ENCODE data around the gene SLC35F4.

- no peak for TF ChIP-seq POLR2A (IDR thresholded peaks at IDR 0.05)
- no peak for TF ChIP-seq CTCF (IDR thresholded peaks at IDR 0.05)
Observed at GRCh38 chr14:57760896-57761295, 105.0 kb downstream of the SLC35F4 start.
